ENCODE results near the gene KBTBD6. TPM values are rescaled to one million over a fixed set of nuclear protein-coding genes. Genes with fewer than 3 reads are reported as not detected.

KBTBD6 gene
- total and polyA plus RNA-seq, 2 of the 8 experiments (the other 6 are each of a cell fraction or from before 2014, with no cell fraction given) = 4.5 to 11.3 TPM

DNA sequence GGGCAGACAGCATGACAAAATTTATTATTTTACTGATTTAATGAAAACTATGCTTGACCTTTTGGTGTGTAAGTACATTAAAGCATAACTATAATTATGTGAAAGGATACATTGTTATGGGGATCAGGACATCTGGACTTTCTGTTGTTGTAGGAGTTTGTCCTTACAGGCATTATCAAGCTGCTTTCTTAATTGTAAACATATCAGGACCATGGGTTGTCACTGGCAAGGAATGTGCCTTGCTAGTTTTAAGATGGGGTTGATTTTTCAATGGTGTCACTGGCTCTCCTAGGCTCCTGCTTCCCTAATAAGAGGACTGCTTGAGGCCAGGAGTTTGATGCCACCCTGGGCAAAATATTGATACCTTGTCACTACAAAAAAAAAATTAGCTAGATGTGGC lies 32.6 kb downstream of the KBTBD6 start:
- no peaks in the 10 kb centered on the region for H3K9me3 ChIP-seq (ENCODE audit: insufficient read depth in 2 of 2, low read depth in 1 of 2, low read length in 1 of 2)
- no peak overlapping the region for H3K23ac ChIP-seq (ENCODE audit: insufficient read length)
- H3K27ac ChIP-seq (ENCODE audit: low read depth, low read length) = no peak overlapping the region
- CTCF ChIA-PET (ENCODE audit: partially characterized antibody) = interaction anchor here (0.6 to 3.2 kb wide), 4 partner anchors 45 to 1090 kb away, joined by 3 to 8 read pairs (median 4); no protein-coding TSS in a partner anchor
- no peaks in the 10 kb centered on the region for H3K23me2 ChIP-seq (ENCODE audit: low read depth, low read length)
- H4K8ac ChIP-seq (ENCODE audit: extremely low read depth, insufficient read depth, low read length) = no peak overlapping the region
- H3K56ac ChIP-seq (replicated peaks; ENCODE audit: insufficient read length, low read depth, low read length) = no peak overlapping the region
- no peak overlapping the region for H3K4me2 ChIP-seq (ENCODE audit: insufficient read depth in 1 of 2, low read depth in 2 of 2, low read length in 2 of 2)
- H3K4ac ChIP-seq (replicated peaks; ENCODE audit: insufficient read length, low read depth, low read length) = no peak overlapping the region
- no peak overlapping the region for H2BK20ac ChIP-seq (ENCODE audit: low read length)
- no peaks in the 10 kb centered on the region for H3K27me3 ChIP-seq (replicated peaks in 1 of 4; ENCODE audit: control insufficient read depth in 3 of 4, extremely low read depth in 1 of 4, insufficient read depth in 3 of 4, low read length in 3 of 4)
- no peak overlapping the region for H4K5ac ChIP-seq (ENCODE audit: insufficient read length, low read depth, low read length)
- H4K91ac ChIP-seq (replicated peaks; ENCODE audit: insufficient read length, low read length) = no peak overlapping the region
- no peaks in the 10 kb centered on the region for H4K20me1 ChIP-seq (replicated peaks in 1 of 2; ENCODE audit: control insufficient read depth in 1 of 2, insufficient read depth in 2 of 2, low read length in 2 of 2)
- no peaks in the 10 kb centered on the region for H3K36me3 ChIP-seq (ENCODE audit: control insufficient read depth in 2 of 4, insufficient read depth in 4 of 4, low read length in 3 of 4)
- no peak overlapping the region for H3K4me3 ChIP-seq (ENCODE audit: extremely low read depth in 1 of 4, insufficient read depth in 2 of 4, low read depth in 3 of 4, low read length in 4 of 4)
- H3K14ac ChIP-seq (ENCODE audit: insufficient read length) = no peak overlapping the region
- H3K4me1 ChIP-seq (replicated peaks in 1 of 4; ENCODE audit: control insufficient read depth in 3 of 4, insufficient read depth in 4 of 4, low read length in 3 of 4) = peaks cover 0 to 8% (median 1%) of the 10 kb centered on the region in 4 experiments; a peak in 1 of 7 replicates
- H2BK12ac ChIP-seq (ENCODE audit: low read depth, low read length) = no peak overlapping the region
- no peak for FAIRE-seq
- no peak overlapping the region for H2AFZ ChIP-seq (ENCODE audit: low read length)
- no peak overlapping the region for H2BK5ac ChIP-seq (ENCODE audit: low read depth, low read length)
- H3K18ac ChIP-seq (ENCODE audit: extremely low read depth, low read length) = no peak overlapping the region
- DNase-seq (ENCODE audit: low read depth in 1 of 2, low spot score in 2 of 2) = no peak
- POLR2A ChIA-PET (ENCODE audit: partially characterized antibody) = interaction anchor here (1.2 to 2.5 kb wide), 2 partner anchors 8 to 29 kb away, joined by 3 to 9 read pairs; no protein-coding TSS in a partner anchor
- no peak overlapping the region for H3K9ac ChIP-seq (replicated peaks in 1 of 4; ENCODE audit: extremely low read depth in 1 of 4, low read depth in 3 of 4, low read length in 3 of 4)
- H3K79me2 ChIP-seq (ENCODE audit: control insufficient read depth in 1 of 2, insufficient read depth in 2 of 2, low read length in 2 of 2) = no peaks in the 10 kb centered on the region
- no peaks in the 10 kb centered on the region for H3K79me1 ChIP-seq (ENCODE audit: low read depth, low read length)
- H2AK5ac ChIP-seq (ENCODE audit: low read depth, low read length) = no peak overlapping the region
- TF ChIP-seq CBX5 (IDR thresholded peaks at IDR 0.05; ENCODE audit: low read depth, low read length) (no peak), SP1 (IDR thresholded peaks at IDR 0.05; ENCODE audit: low read depth, low read length) (no peak), BCL11A (IDR thresholded peaks at IDR 0.05; ENCODE audit: low read depth in 2 of 2, low read length in 2 of 2) (no peak), TAF7 (optimal IDR thresholded peaks at IDR 0.05; ENCODE audit: borderline replicate concordance, low read depth, low read length) (no peak), TEAD4 (IDR thresholded peaks at IDR 0.05; ENCODE audit: low read depth, low read length) (no peak), NRF1 (IDR thresholded peaks at IDR 0.05; ENCODE audit: low read depth, low read length) (no peak), SRF (IDR thresholded peaks at IDR 0.05; ENCODE audit: low read depth, low read length) (no peak), BACH1 (IDR thresholded peaks at IDR 0.05; ENCODE audit: low read length) (no peak), CBX8 (IDR thresholded peaks at IDR 0.05; ENCODE audit: borderline replicate concordance, low read depth, low read length) (no peak), POLR2A (IDR thresholded peaks at IDR 0.05; ENCODE audit: control extremely low read depth in 1 of 2, low read depth in 2 of 2, low read length in 2 of 2) (no peak), SIRT6 (IDR thresholded peaks at IDR 0.05; ENCODE audit: low read length) (no peak)
- TF ChIP-seq, protein P1, sequence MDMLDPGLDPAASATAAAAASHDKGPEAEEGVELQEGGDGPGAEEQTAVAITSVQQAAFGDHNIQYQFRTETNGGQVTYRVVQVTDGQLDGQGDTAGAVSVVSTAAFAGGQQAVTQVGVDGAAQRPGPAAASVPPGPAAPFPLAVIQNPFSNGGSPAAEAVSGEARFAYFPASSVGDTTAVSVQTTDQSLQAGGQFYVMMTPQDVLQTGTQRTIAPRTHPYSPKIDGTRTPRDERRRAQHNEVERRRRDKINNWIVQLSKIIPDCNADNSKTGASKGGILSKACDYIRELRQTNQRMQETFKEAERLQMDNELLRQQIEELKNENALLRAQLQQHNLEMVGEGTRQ (IDR thresholded peaks at IDR 0.05; ENCODE audit: low read length) = no peak
- no peak overlapping the region for H2BK120ac ChIP-seq (replicated peaks; ENCODE audit: low read depth, low read length)
- H2BK15ac ChIP-seq (ENCODE audit: low read length) = no peak overlapping the region

Data from H1 (cell line).